Fibroblast of skin of left quadriceps (primary cell): Measurements from ENCODE around the gene DST.

Source experiments
- DNase-seq, 2 experiments: peaks; one replicate each; pipeline ENCODE4 v3.0.0-alpha.2; 2013; ENCODE audit warnings: low read depth in 2 of 2

Gene DST

GRCh38 chr6:56483929-56484328 lies 158.8 kb downstream of the DST start:
- no peak for DNase-seq

DNA sequence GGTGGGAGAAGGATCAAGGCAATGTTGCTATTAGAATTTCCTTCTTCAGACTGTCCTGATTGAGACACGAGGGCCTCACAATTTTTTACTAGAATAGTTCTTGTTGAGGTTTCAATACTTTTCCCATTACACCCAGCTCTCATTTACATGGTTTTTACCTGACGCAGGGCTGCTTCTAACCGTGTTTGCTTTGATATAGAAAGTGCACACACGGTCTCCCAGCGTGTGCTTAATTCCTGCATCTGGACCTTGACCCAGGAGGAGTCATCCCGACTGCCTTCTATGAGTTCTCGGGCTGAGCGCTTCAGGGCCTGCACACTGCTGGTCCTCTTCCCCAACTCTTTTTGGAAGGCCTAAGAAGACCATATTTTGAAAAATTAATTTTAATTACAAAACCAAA lies 160.2 kb downstream of the DST start:
- no peak for DNase-seq

DNA sequence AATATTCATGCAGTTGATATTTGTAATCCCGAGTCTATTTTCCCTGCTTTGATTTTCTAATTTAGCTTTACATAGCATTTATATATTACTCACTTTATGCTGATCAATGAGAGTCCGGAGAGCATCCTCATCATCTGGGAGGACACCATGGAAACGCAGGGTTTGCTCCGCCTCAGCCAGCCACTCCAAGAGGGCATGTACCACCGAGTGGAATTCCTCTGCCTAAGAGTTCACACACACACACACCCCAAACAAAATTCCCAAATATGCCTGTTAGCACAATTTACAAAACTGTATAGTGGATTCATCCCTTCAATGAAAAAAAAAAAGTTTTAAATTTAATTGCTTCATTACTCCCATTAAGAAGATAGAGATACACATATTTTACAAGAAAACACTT lies 160.7 kb downstream of the DST start:
- DNase-seq: no peak

DNA sequence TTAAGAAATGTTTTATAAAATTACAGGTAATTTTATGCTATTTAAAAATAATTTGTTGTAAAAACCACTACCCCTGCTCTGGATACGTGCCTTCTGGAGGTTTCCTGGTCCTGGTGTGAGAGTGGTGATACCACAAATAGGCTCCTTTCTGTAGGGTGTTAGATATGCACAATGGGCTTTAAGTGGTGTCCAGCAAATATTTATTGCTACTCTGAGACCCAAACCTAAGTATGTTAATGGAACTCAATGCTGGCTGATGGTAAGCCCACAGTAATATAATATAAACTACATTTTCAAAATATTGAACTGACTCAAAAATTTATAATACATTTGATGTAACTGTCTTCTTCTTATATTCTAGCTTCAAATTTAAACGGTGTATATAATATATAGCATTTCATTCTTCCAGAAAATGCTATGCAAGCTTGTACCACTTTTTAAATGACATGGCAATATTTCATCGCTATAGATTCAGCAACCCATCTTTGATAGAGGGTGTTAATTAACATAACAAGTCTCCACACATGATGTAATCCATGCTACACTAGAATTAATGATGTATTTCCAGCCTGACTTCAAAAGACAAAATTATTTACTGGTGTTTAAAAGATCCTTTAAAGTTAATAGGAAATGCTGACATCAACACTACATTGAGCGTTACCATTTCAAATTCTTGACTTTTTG lies 161.9 kb downstream of the DST start:
- DNase-seq: no peak

- no peak for DNase-seq
Measured at GRCh38 chr6:56480246-56480645, 162.4 kb downstream of the DST start.

DNA sequence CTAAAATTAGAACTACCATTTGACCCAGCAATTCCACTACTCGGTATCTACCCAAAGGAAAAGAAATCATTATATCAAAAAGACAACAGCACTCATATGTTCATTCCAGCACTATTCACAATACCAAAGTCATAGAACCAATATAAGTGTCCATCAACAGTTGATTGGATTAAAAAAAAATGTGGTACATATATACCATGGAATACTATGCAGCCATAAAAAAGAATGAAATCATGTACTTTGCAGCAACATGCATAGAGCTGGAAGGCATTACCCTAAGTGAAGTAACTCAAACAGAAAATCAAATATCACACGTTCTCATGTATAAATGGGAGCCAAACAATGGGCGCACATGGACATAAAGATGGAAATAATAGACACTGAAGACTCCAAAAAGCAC lies 163.3 kb downstream of the DST start:
- DNase-seq: no peak

GRCh38 chr6:56478202-56478601 lies 164.5 kb downstream of the DST start:
- no peak for DNase-seq

- no peak for DNase-seq
Measured at GRCh38 chr6:56477241-56477640, 165.4 kb downstream of the DST start.

- DNase-seq: no peak
Measured at GRCh38 chr6:56475736-56476457, 166.8 kb downstream of the DST start.

GRCh38 chr6:56474532-56474931 lies 168.2 kb downstream of the DST start:
- DNase-seq: no peak

GRCh38 chr6:56463443-56463842 lies 179.2 kb downstream of the DST start:
- DNase-seq: no peak

GRCh38 chr6:56459030-56459805 lies 183.5 kb downstream of the DST start:
- no peak for DNase-seq

- DNase-seq: no peak
Measured at GRCh38 chr6:56458324-56458884, 184.3 kb downstream of the DST start.

- no peak for DNase-seq
Measured at GRCh38 chr6:56456785-56457184, 185.9 kb downstream of the DST start.

GRCh38 chr6:56450882-56451739 lies 191.6 kb downstream of the DST start:
- peak; percentile 10 to 16 for DNase-seq

DNA sequence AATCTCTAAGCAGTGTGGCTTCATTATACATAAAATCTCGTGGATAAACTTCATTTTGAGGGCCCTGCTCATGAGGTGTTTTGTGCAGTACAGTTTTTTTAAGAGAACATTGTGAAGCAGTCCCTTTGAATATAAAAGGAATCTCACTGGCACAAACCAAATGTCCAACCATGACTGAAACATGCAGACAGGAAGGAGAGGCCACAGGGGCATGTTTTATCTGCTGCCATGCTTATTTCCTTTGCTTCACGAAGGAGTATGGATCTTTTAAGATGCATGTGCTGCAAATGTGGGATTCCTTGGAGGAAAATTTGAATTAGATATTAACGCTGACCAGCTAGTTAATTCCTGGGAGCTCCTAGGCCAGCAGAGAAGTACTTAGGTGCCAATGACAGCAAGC lies 192.3 kb downstream of the DST start:
- no peak for DNase-seq

DNA sequence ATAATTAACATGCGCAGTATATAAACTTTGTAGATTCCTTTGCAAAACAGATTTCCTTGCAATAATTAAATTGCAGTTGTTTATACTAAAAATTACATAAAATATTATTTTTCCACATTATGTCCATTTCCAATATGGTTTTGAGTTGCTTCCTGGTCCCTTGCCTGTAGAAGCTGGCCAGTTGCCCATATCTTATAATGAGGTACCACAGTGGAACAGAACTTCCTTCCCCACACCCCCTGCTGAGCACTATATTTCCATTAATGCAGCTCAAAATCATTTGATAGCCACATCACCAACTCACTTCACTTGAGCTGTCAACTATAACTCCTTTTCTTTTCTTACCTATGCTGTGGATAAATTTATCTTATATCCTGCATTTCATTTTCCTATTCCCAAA lies 194.6 kb downstream of the DST start:
- no peak for DNase-seq

DNA sequence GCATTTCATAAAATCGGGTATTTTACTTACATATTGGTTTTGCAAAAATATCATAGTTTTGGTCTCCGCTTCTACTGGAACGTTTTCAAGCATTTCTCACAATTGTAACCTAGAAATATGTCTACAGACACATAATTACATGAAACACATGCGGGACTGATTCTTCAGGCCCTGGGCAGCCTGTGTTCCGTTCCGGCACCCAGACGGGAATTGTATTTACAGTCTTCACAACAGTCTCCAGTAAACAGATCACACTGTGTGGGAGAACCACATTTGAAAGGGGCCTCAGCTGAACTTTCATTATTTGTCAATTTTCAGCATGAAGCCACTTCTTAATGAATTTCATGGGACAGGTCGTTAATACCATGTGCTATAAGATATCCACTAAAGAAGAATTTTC lies 196.9 kb downstream of the DST start:
- DNase-seq: no peak

- DNase-seq: no peak
Measured at GRCh38 chr6:56444855-56445254, 197.8 kb downstream of the DST start.

- DNase-seq: no peak
Measured at GRCh38 chr6:56440551-56440981, 202.1 kb downstream of the DST start.

- no peak for DNase-seq
Measured at GRCh38 chr6:56437171-56437900, 205.4 kb downstream of the DST start.
